Gastrocnemius medialis (tissue), 4 donors: ENCODE measurements around the gene IARS1. TPM values are rescaled to one million over a fixed set of nuclear protein-coding genes. Genes with fewer than 3 reads are reported as not detected.

Source experiments
- ATAC-seq, 2 donors: fragments of 150-250 bp; one replicate each; pipeline ENCODE4 v1.9.1; 2016
- DNase-seq, 2 donors: peaks; one replicate each; pipeline ENCODE4 v3.0.0-alpha.2; 2019
- H3K27ac ChIP-seq, 4 donors: fragments of 200-600 bp; sonication (generic); 1 replicate in 1 of 4; 2 replicates in 3 of 4; pipeline ENCODE4 v1.5.1; 2016 to 2018; ENCODE audit warnings: mild to moderate bottlenecking in 2 of 4, moderate library complexity in 1 of 4
- H3K27me3 ChIP-seq, 3 donors: fragments of 200-600 bp; sonication (generic) in 2 of 3; 1 replicate in 1 of 3; 2 replicates in 2 of 3; pipeline versions ENCODE4 v1.5.1 to v1.6.0; 2016 to 2019; ENCODE audit warnings: mild to moderate bottlenecking in 1 of 3, moderate library complexity in 1 of 3
- H3K36me3 ChIP-seq, 2 donors: fragments of 200-600 bp; sonication (generic) in 1 of 2; one replicate each; pipeline ENCODE4 v1.5.1; 2017 to 2018
- H3K4me1 ChIP-seq, 2 donors: fragments of 200-600 bp; sonication (generic) in 1 of 2; one replicate each; pipeline ENCODE4 v1.5.1; 2016 to 2017; ENCODE audit warnings: mild to moderate bottlenecking in 2 of 2
- H3K4me3 ChIP-seq, 4 donors: fragments of 200-600 bp; sonication (generic) in 3 of 4; 1 replicate in 1 of 4; 2 replicates in 3 of 4; pipeline ENCODE4 v1.5.1; 2016 to 2019; ENCODE audit warnings: mild to moderate bottlenecking in 2 of 4
- H3K9me3 ChIP-seq, 3 donors: fragments of 200-600 bp; sonication (generic) in 2 of 3; 1 replicate in 1 of 3; 2 replicates in 2 of 3; pipeline ENCODE4 v1.5.1; 2016 to 2019
- CTCF ChIP-seq, 5 experiments: fragments of 450-650 bp in 3 of 5; fragments of 200-600 bp in 2 of 5; sonication (generic) in 2 of 5; IDR thresholded peaks in 4 of 5; conservative IDR thresholded peaks in 1 of 5; 1 replicate in 4 of 5; 2 replicates in 1 of 5; pipeline ENCODE4 v1.5.1; 2016 to 2019; ENCODE audit warnings: antibody characterized with exemption in 5 of 5, mild to moderate bottlenecking in 3 of 5, moderate library complexity in 3 of 5
- POLR2A ChIP-seq, 2 donors: fragments of 450-650 bp; IDR thresholded peaks; one replicate each; pipeline ENCODE4 v1.6.1; 2017; ENCODE audit warnings: antibody characterized with exemption in 2 of 2, mild to moderate bottlenecking in 2 of 2, moderate library complexity in 2 of 2
- in situ Hi-C, 4 donors: fragments of 200-750 bp; cut with MboI; loops; one replicate each; pipeline versions ENCODE4 v1.15.0 to v1.8.0; 2017; ENCODE audit warnings: low sequenced_read_pairs in 4 of 4
- intact Hi-C: fragments of 100-400 bp; cut with DNase I; formaldehyde crosslinking; loops from one replicate; pipeline ENCODE4 v1.15.1; 2023; ENCODE audit warnings: low total_unique reads
- total RNA-seq, 4 donors: library from RNA; depleted of rRNA; stranded (reverse); fragments of >200 nt; gene quantifications; one replicate each; pipeline versions ENCODE4 v1.1.0 to v1.2.3, GENCODE V29; 2016

The IARS1 gene
- total RNA-seq, 4 donors from 2014 or later: 87.0 to 111 (median 100) TPM

DNA sequence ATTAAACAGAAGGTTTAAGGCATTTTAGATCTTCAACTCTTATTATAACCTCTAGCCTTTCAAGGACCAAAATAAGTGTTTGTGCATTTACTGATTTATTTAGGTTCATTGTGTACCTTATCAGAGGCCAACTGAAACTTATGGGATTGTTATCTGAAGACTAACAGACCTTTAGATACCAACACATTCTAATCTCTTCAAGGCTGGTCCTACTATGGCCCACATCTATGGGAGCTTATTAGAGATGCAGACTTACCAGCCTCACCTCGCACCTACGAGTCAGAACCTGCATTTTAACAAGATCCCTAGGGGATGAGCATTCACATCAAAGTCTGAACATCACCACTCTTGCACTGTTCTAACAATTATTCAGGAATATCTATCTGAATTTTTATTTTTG, 1.9 kb downstream of the IARS1 start:
- in situ Hi-C loops (loop anchor here in 1 of 4 donors (25.0 kb wide), 1 partner anchor 154 kb away; no protein-coding TSS in a partner anchor), intact Hi-C loops (loop anchor here (5.0 to 10.0 kb wide), 2 partner anchors 473 to 586 kb away; partner anchors contain the start of genes BICD2 and ZNF484)
- peaks cover 0 to 28% of the 10 kb centered on the region in 2 donors for H3K36me3 ChIP-seq
- ATAC-seq (no peak), DNase-seq (no peak)
- H3K4me1 ChIP-seq: peaks cover 16 to 20% of the 10 kb centered on the region in 2 donors
- H3K27me3 ChIP-seq: no peaks in the 10 kb centered on the region
- no peak for TF ChIP-seq CTCF (IDR thresholded peaks at IDR 0.05 in 4 of 5, conservative IDR thresholded peaks at IDR 0.05 in 1 of 5)
- TF ChIP-seq POLR2A (IDR thresholded peaks at IDR 0.05): no peak
- H3K27ac ChIP-seq: peak overlapping the region in 1 of 4 donors; percentile 21
- no peaks in the 10 kb centered on the region for H3K9me3 ChIP-seq
- H3K4me3 ChIP-seq: no peak overlapping the region

- ATAC-seq: no peak
- TF ChIP-seq POLR2A (IDR thresholded peaks at IDR 0.05) (no peak), CTCF (IDR thresholded peaks at IDR 0.05 in 4 of 5, conservative IDR thresholded peaks at IDR 0.05 in 1 of 5) (no peak)
- no peaks in the 10 kb centered on the region for H3K27me3 ChIP-seq
- peaks cover 16 to 20% of the 10 kb centered on the region in 2 donors for H3K4me1 ChIP-seq
- no peaks in the 10 kb centered on the region for H3K9me3 ChIP-seq
- in situ Hi-C loops (loop anchor here in 1 of 4 donors (25.0 kb wide), 1 partner anchor 154 kb away; no protein-coding TSS in a partner anchor), intact Hi-C loops (loop anchor here (5.0 to 10.0 kb wide), 2 partner anchors 474 to 586 kb away; partner anchors contain the start of genes BICD2 and ZNF484)
- H3K27ac ChIP-seq: no peak overlapping the region
- H3K36me3 ChIP-seq: peaks cover 0 to 35% of the 10 kb centered on the region in 2 donors
- DNase-seq: no peak
- H3K4me3 ChIP-seq: no peak overlapping the region
These were observed 2.6 kb downstream of the IARS1 start for GRCh38 chr9:92290785-92291429.

GRCh38 chr9:92289708-92290390, 3.6 kb downstream of the IARS1 start:
- Histone ChIP-seq H3K36me3 (peaks cover 0 to 46% of the 10 kb centered on the region in 2 donors), H3K27me3 (no peaks in the 10 kb centered on the region), H3K4me3 (no peak overlapping the region), H3K4me1 (peaks cover 16 to 17% of the 10 kb centered on the region in 2 donors), H3K9me3 (no peaks in the 10 kb centered on the region), H3K27ac (no peak overlapping the region)
- intact Hi-C loops: loop anchor here (5.0 to 10.0 kb wide), 2 partner anchors 475 to 587 kb away; partner anchors contain the start of genes BICD2 and ZNF484
- ATAC-seq: no peak
- DNase-seq: no peak
- in situ Hi-C loops: loop anchor here in 1 of 4 donors (25.0 kb wide), 1 partner anchor 153 kb away; no protein-coding TSS in a partner anchor
- no peak for TF ChIP-seq POLR2A (IDR thresholded peaks at IDR 0.05)
- no peak for TF ChIP-seq CTCF (IDR thresholded peaks at IDR 0.05 in 4 of 5, conservative IDR thresholded peaks at IDR 0.05 in 1 of 5)

- no peak for DNase-seq
- TF ChIP-seq POLR2A (IDR thresholded peaks at IDR 0.05) (no peak), CTCF (IDR thresholded peaks at IDR 0.05 in 4 of 5, conservative IDR thresholded peaks at IDR 0.05 in 1 of 5) (no peak)
- in situ Hi-C loops (loop anchor here in 1 of 4 donors (25.0 kb wide), 1 partner anchor 142 kb away; no protein-coding TSS in a partner anchor), intact Hi-C loops (no loop called here)
- Histone ChIP-seq H3K27ac (no peak overlapping the region), H3K27me3 (no peaks in the 10 kb centered on the region), H3K9me3 (no peaks in the 10 kb centered on the region), H3K36me3 (peaks cover 9 to 97% of the 10 kb centered on the region in 2 donors), H3K4me1 (no peaks in the 10 kb centered on the region), H3K4me3 (no peak overlapping the region)
- no peak for ATAC-seq
These were observed 14.2 kb downstream of the IARS1 start for GRCh38 chr9:92279302-92279701.
